Stimulated activated effector memory CD8-positive, alpha-beta T cell treated with anti-CD3 and anti-CD28 coated beads, Interleukin-12 subunit alpha, Interleukin-12 subunit beta, amount 100 ng/mL, for 72 hours (primary cell): Measurements from ENCODE around the gene NACAD.
"Not testable (repeated sequence)": the region's sequence is repeated elsewhere in the genome, so short reads cannot be mapped to it uniquely, and the experiment has no call there.

Source experiments
- ATAC-seq: fragments of 150-1000 bp; cut with Tn5 transposase; 2 replicates; pipeline ENCODE4 v1.10.0; 2021
- DNase-seq, 2 donors: peaks; one replicate each; pipeline ENCODE4 v3.0.0; 2021 to 2022; ENCODE audit warnings: low spot score in 2 of 2
- H3K27ac Mint-ChIP-seq: one replicate; pipeline ENCODE4 v1.8.0; 2022; ENCODE audit warnings: mild to moderate bottlenecking, mixed read lengths
- H3K36me3 Mint-ChIP-seq: one replicate; pipeline ENCODE4 v1.8.0; 2022; ENCODE audit warnings: mild to moderate bottlenecking, mixed read lengths
- H3K4me1 Mint-ChIP-seq: one replicate; pipeline ENCODE4 v1.8.0; 2022; ENCODE audit warnings: mixed read lengths
- H3K4me3 Mint-ChIP-seq: one replicate; pipeline ENCODE4 v1.8.0; 2022; ENCODE audit warnings: mild to moderate bottlenecking, mixed read lengths
- H3K9me3 Mint-ChIP-seq: one replicate; pipeline ENCODE4 v1.8.0; 2022; ENCODE audit warnings: mixed read lengths

The NACAD gene

GRCh38 chr7:45039106-45039505 lies 49.7 kb downstream of the NACAD start:
- H3K4me3 Mint-ChIP-seq = no peak overlapping the region
- H3K36me3 Mint-ChIP-seq = peaks cover 84% of the 10 kb centered on the region
- H3K4me1 Mint-ChIP-seq = peaks cover 78% of the 10 kb centered on the region
- no peaks in the 10 kb centered on the region for H3K9me3 Mint-ChIP-seq
- peak overlapping the region; percentile 91 for H3K27ac Mint-ChIP-seq
- no peak for DNase-seq
- no peak for ATAC-seq

- Mint-ChIP-seq H3K36me3 (peaks cover 83% of the 10 kb centered on the region), H3K4me1 (peaks cover 82% of the 10 kb centered on the region), H3K9me3 (no peaks in the 10 kb centered on the region), H3K27ac (peak overlapping the region; percentile 91), H3K4me3 (peak overlapping the region; percentile 69)
- DNase-seq (no peak), ATAC-seq (no peak)
Measured at GRCh38 chr7:45037876-45038275, 50.9 kb downstream of the NACAD start.

- peak; percentile 64 for ATAC-seq
- H3K36me3 Mint-ChIP-seq = peaks cover 83% of the 10 kb centered on the region
- peaks cover 82% of the 10 kb centered on the region for H3K4me1 Mint-ChIP-seq
- peak overlapping the region; percentile 91 for H3K27ac Mint-ChIP-seq
- no peaks in the 10 kb centered on the region for H3K9me3 Mint-ChIP-seq
- no peak for DNase-seq
- H3K4me3 Mint-ChIP-seq = peak overlapping the region; percentile 69
Measured at GRCh38 chr7:45036796-45037195, 52.0 kb downstream of the NACAD start.

- H3K9me3 Mint-ChIP-seq = no peaks in the 10 kb centered on the region
- no peak for DNase-seq
- peak overlapping the region; percentile 69 for H3K4me3 Mint-ChIP-seq
- H3K36me3 Mint-ChIP-seq = peaks cover 83% of the 10 kb centered on the region
- no peak for ATAC-seq
- peak overlapping the region; percentile 91 for H3K27ac Mint-ChIP-seq
- H3K4me1 Mint-ChIP-seq = peaks cover 80% of the 10 kb centered on the region
Measured at GRCh38 chr7:45036317-45036716, 52.5 kb downstream of the NACAD start.

DNA sequence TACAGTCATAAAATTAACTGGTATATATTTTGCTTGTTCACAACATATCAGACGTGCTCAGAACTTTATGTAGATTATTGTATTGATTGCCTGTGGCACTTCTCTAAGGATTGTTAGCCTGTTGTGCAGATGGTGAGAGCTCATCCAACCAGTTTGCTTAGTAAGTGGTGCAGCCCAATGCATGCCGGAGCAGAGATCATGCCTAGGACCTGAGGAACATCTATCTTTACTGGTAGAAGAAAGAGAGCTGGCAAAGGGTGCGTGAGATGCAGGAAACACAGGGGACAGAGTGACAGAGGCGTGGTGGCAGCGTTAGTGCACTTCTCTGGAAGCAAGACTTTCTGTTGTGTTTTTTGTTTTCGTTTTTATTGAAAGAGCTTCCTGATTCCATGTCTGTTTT lies 52.9 kb downstream of the NACAD start:
- no peaks in the 10 kb centered on the region for H3K9me3 Mint-ChIP-seq
- no peak for DNase-seq
- H3K4me3 Mint-ChIP-seq = peak overlapping the region; percentile 69
- peaks cover 78% of the 10 kb centered on the region for H3K4me1 Mint-ChIP-seq
- ATAC-seq = peak; percentile 31
- peaks cover 83% of the 10 kb centered on the region for H3K36me3 Mint-ChIP-seq
- peak overlapping the region; percentile 91 for H3K27ac Mint-ChIP-seq

DNA sequence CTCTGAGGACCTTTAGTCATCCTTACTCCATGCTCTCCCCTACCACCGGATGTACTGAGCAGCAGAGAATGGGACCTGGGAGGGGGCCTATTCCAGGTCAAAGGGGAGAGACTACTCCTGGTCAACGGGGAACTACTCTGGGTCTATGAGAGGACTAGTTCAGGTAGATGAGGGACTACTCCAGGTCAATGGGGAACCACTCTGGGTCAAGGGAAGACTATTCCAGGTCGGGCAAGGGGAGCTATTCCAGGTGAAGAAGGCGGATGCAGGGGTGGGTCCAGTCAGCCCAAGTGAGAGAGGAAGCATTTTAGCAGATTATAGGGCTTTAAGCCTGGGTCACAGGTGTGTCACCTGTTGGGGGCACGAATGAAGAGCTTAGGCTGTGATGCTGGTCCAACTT lies 53.4 kb downstream of the NACAD start:
- H3K4me3 Mint-ChIP-seq = peak overlapping the region; percentile 69
- peaks cover 74% of the 10 kb centered on the region for H3K4me1 Mint-ChIP-seq
- ATAC-seq (no peak), DNase-seq (no peak)
- H3K36me3 Mint-ChIP-seq = peaks cover 80% of the 10 kb centered on the region
- peak overlapping the region; percentile 91 for H3K27ac Mint-ChIP-seq
- H3K9me3 Mint-ChIP-seq = no peaks in the 10 kb centered on the region

GRCh38 chr7:45034710-45035109 lies 54.1 kb downstream of the NACAD start:
- H3K9me3 Mint-ChIP-seq, DNase-seq, ATAC-seq, H3K4me3 Mint-ChIP-seq: not testable (repeated sequence)
- Mint-ChIP-seq H3K36me3 (peaks cover 73% of the 10 kb centered on the region), H3K4me1 (peaks cover 74% of the 10 kb centered on the region), H3K27ac (peak overlapping the region; percentile 91)

DNA sequence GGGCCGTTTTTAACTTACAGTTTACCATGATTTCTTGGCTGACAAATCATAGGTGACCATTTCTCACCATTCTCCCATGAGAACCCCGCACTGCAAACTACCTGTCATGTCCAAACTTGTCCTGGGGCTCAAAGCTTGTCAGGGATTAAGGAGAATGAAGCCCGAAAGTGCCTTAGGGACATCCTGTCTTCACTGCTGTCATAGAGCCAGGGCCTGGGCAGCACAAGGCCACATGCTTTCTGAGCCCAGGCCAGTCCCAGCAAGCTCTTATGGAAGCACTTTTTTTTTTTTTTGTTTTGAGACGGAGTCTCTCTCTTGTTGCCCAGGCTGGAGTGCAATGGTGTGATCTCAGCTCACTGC lies 54.9 kb downstream of the NACAD start:
- Mint-ChIP-seq H3K4me3 (peak overlapping the region; percentile 50), H3K9me3 (no peaks in the 10 kb centered on the region), H3K27ac (peak overlapping the region; percentile 91), H3K36me3 (peaks cover 69% of the 10 kb centered on the region), H3K4me1 (peaks cover 75% of the 10 kb centered on the region)
- ATAC-seq (no peak), DNase-seq (no peak)

DNA sequence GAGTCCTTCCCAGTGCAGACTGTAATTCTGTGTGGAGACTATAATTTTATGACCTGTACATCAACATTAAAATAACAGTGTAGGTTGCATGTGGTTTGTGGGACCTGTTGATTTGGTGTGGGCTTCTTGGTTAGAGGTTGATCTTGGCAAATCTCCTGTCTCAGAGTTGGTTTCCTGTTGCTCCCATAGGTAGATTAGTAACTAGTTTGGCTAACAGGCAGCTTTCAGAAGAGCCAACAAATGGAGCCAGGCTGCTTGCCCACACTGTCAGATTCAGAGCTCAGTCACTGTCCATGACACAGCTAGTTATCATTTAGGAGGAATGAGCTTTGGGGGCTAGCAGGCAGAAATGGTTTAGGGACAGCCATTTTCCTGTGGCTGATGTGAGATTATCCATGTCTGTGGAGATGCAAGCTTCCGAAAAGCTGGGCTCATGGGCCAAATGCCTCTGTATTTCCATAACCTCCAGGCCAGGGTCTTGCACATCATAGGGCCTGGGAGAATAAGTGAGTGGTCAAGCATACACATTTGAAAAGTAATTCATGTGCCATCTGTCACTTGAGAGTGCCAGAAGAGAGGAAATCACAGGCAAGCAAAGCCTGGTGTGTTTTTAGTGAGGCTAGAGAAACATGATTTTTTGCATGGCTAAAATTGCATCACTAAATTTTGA lies 55.4 kb downstream of the NACAD start:
- H3K4me3 Mint-ChIP-seq = peak overlapping the region; percentile 50
- H3K9me3 Mint-ChIP-seq = no peaks in the 10 kb centered on the region
- DNase-seq (no peak), ATAC-seq (peak; percentile 84)
- H3K36me3 Mint-ChIP-seq = peaks cover 69% of the 10 kb centered on the region
- H3K27ac Mint-ChIP-seq = peak overlapping the region; percentile 91
- peaks cover 76% of the 10 kb centered on the region for H3K4me1 Mint-ChIP-seq

DNA sequence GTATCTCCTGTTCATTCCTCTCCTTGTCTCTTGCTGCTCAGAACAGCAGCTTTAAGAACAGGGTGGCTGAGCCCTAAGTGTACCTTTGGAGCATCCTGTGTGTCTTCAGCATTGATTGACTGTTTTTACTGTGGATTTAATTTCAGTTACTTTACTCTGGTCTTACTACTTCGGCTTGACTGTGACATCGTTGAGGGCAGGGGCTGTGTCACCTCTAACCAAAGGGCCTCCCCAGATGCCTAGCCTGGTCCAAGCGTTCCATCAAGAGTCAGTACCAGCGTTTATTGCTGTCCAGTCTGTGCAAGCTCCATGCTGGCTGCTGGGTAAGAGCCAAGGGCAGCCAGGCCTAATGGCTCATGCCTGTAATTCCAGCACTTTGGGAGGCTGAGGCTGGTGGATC lies 56.3 kb downstream of the NACAD start:
- no peaks in the 10 kb centered on the region for H3K9me3 Mint-ChIP-seq
- H3K27ac Mint-ChIP-seq = peak overlapping the region; percentile 91
- peak overlapping the region; percentile 50 for H3K4me3 Mint-ChIP-seq
- ATAC-seq = no peak
- DNase-seq = no peak
- H3K4me1 Mint-ChIP-seq = peaks cover 77% of the 10 kb centered on the region
- H3K36me3 Mint-ChIP-seq = peaks cover 67% of the 10 kb centered on the region

DNA sequence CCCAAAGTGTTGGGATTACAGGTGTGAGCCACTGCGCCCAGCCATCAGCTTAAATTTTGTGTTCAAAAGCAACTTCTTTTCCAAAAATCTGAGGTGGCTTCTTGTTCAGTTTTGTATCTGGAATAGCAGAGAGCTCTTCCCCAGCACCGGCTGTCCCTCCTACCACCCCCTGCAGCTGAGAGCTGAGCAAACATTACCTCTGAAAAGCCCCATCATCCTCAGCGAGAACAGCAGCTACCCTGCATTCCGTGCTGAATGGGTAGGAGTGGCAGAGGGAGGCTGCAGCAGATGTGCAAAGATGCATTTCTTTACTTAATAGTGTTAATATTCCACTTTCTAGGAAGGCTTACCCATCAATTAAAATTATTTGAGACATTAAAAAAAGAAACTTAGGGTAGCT lies 56.9 kb downstream of the NACAD start:
- DNase-seq (no peak), ATAC-seq (no peak)
- Mint-ChIP-seq H3K9me3 (no peaks in the 10 kb centered on the region), H3K4me1 (peaks cover 80% of the 10 kb centered on the region), H3K4me3 (peak overlapping the region; percentile 50), H3K36me3 (peaks cover 64% of the 10 kb centered on the region), H3K27ac (peak overlapping the region; percentile 91)
